HFF-Myc (cell line): ENCODE results near the gene CD248.

Experiments used
- DNase-seq: peaks from one replicate; pipeline ENCODE4 v3.0.0-alpha.2; 2011; ENCODE audit warnings: low read depth; ENCODE audit errors: extremely low read depth
- H3K4me3 ChIP-seq: replicated peaks from 2 replicates; pipeline ENCODE4 v1.5.1; 2011; ENCODE audit warnings: low read depth, mild to moderate bottlenecking, control low read depth, low read length
- TF ChIP-seq, protein P1 (sequence below): IDR thresholded peaks from 2 replicates; pipeline ENCODE4 v1.5.1; 2012; ENCODE audit warnings: mild to moderate bottlenecking, low read depth, low read length, control low read depth; ENCODE audit errors: missing control alignments

Gene CD248

DNA sequence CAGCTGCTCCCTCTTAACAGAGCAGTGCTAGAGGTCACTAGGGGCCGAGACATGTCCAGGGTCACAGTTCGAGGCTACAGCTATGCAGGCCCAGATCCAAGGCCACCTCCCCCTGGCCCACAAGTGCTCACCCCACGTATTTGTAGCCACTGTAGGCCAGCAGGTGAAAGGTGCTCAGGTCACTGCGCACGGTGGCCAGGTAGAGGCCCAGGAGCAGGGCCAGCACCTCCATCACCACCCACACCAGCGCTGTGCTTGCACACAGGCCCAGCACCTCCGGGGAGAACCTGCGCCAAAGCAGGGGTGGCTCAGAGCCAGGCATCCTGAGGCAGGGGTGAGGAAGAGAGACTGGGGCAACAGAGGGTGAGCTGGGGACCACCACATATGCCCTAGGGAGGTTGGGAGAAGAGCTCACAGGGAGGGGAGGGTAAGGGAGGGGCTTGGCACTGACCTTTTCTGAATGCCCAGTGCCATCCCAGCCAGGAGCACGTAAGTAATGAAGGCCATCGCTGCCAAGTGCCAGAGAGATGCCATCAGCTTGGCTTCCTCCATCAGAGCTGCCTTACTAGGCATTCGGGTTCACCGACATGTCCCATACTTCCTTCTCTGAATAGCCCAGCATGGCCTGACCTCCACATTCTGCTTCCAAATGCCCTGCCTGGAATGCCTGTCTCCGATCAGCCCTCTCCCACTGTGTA is 31.4 kb downstream of the CD248 start:
- H3K4me3 ChIP-seq: no peak overlapping the region
- TF ChIP-seq, protein P1, sequence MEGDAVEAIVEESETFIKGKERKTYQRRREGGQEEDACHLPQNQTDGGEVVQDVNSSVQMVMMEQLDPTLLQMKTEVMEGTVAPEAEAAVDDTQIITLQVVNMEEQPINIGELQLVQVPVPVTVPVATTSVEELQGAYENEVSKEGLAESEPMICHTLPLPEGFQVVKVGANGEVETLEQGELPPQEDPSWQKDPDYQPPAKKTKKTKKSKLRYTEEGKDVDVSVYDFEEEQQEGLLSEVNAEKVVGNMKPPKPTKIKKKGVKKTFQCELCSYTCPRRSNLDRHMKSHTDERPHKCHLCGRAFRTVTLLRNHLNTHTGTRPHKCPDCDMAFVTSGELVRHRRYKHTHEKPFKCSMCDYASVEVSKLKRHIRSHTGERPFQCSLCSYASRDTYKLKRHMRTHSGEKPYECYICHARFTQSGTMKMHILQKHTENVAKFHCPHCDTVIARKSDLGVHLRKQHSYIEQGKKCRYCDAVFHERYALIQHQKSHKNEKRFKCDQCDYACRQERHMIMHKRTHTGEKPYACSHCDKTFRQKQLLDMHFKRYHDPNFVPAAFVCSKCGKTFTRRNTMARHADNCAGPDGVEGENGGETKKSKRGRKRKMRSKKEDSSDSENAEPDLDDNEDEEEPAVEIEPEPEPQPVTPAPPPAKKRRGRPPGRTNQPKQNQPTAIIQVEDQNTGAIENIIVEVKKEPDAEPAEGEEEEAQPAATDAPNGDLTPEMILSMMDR: no peak
- DNase-seq: no peak

DNA sequence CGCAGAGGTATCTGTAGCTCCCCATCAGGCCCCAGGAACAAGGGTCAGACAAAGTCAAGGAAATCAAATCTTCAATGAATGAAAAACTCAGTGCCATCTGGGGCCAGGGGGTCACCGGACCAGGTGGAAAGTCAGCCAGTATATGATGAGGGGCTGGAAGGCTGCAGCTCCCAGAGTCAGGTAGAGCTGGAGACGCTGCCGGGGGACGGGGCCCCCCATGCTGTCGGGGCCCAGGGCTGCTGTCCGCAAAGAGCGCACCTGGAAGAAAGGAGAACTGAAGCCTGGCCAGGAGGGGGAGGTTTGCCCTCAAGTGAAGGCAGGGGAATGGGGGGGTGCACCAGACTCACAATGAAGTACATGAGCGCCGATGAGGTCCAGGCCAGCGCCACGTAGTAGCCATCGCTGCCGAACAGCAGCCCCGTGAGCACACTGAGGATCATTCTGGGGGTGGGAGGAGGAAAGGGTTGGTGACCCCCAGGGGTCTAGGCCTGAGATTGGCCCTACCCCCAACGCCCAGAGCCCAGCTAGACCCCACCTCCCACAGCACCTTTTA is 32.2 kb downstream of the CD248 start:
- TF ChIP-seq, protein P1: no peak
- no peak overlapping the region for H3K4me3 ChIP-seq
- no peak for DNase-seq

DNA sequence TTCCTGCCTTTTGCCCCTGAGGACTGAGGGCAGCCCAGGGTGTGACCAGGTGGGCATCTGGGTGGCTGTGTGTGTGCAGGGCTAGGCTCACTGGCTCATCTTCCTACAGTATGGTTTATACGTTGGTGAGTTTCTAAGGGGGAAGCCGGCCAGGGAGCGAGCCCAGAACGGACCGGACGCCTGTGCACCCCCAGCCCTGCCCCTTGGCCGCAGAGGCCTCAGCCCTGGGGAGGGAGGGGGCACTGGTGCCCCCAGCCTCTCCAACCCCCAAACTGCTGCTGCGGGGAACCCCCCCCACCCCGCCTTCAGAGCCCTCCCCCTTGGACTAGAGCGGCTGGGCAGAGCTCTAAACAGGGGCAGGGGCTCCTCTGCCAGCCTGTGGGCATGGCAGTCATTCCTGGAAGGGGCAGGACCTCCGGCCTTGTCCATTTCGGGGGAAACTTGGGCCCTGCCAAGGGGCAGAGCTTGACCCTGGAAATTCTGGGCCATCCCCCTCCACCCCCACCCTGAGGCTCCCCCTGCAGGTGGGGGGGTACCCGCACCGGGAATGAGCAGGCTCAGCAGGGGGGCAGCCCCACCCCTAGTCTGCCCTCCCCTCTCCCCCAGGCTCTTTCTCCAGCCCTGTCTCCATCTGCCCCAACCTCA is 33.3 kb downstream of the CD248 start:
- no peak for DNase-seq
- no peak overlapping the region for H3K4me3 ChIP-seq
- TF ChIP-seq, protein P1: no peak

DNA sequence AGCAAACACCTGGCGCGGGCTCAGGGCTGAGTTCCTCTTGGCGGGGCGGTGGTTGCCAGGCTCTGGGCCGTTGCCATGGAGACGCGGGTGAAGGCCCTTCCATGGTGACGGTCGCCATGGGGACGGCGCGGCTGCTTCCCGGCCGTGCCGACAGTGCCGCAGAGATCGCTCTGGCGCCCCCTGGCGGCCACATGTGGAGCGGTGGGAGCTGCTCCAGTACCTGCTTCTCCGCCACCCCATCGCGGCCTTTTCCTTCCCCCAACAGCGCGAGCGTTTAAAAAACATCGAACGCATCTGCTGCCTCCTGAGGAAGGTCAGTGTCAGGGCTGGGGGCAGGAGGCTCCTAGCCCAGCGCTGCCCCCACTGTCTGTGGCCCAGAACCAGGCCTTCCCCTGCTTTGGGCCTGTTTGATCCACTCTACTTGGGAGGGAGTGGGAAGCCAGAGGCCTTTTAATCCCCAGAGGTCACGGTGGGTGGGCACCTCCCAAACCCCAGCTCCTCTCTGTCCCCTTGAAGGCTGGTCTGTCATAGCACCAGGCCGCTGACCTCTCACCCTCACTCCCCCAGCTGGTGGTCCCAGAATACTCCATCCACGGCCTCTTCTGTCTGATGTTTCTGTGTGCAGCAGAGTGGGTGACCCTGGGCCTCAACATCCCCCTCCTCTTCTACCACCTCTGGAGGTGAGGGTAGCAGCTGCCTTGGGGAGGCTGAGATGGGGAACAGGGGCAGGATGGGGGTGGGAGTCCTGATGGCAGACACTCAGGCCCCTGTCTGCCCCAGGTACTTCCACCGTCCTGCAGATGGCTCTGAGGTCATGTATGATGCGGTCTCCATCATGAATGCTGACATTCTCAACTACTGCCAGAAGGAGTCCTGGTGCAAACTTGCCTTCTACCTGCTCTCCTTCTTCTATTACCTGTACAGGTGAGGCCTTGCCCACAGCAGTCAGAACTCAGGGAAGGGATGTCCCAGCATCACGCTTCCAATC is 34.1 kb downstream of the CD248 start:
- TF ChIP-seq, protein P1: peak; percentile 93
- no peak overlapping the region for H3K4me3 ChIP-seq
- DNase-seq: peak; percentile 86

DNA sequence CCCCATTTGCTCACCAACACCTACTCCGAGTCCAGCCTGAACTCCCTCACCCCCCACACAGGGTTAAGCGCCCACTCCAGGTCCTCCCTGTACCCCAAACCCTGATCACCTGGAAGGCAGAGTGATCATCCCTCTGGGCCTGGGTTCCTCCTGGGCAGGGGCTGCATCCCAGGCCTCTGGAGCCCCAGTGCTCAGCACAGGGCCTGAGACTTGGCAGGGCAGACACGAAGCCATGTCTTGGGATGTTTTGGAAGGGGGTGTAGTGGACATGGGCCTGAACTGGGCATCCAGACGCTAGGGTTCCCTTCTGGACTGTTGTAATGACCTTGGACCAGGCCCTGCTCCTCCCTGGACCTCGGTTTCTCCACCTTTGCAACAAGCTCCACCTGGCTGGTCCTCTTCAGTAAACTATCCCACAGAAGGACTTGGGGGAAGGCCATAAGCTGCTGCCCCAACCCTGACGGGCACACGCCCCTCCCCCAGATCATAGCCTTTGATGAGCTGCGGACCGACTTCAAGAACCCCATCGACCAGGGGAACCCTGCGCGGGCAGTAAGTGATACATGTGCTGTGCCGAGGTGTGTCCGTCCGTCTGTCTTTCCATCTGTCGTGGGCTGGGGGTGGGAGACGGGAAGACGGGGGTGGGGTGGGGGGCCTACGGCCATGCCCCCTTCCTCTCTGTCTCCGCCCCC is 34.9 kb downstream of the CD248 start:
- TF ChIP-seq, protein P1: no peak
- H3K4me3 ChIP-seq: no peak overlapping the region
- no peak for DNase-seq

DNA sequence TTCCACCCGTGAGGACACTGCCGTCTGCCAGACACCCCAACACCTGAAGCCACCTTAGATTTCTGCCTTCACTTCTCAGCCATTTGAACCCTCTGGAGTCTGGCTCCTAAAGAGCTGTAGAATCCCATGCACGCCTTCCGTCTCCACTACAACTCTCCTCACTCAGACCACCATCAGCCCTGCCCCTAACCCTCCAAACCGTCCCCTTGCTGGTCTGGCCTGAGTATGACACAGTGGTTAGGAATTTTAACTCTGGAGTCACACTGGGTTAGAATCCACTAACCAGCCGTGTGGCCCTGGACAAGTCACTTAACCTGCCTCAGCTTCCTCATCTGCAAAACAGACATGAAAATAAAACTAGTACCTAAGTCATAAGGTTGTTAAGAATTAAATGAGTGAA is 35.8 kb downstream of the CD248 start:
- DNase-seq: no peak
- TF ChIP-seq, protein P1: no peak
- H3K4me3 ChIP-seq: no peak overlapping the region
